Nephron progenitor cell (in vitro differentiated cells): Measurements from ENCODE around the gene FAM227A.

Source experiments
- DNase-seq: peaks from one replicate; pipeline ENCODE4 v3.0.0; 2021
- H3K27ac Mint-ChIP-seq: 2 replicates; pipeline ENCODE4 v1.8.0; 2021; ENCODE audit warnings: mild to moderate bottlenecking, moderate library complexity, mixed read lengths
- H3K27me3 Mint-ChIP-seq: 2 replicates; pipeline ENCODE4 v1.8.0; 2021; ENCODE audit warnings: mild to moderate bottlenecking, low read depth, mixed read lengths; ENCODE audit not compliant: poor library complexity
- H3K36me3 Mint-ChIP-seq: 2 replicates; pipeline ENCODE4 v1.8.0; 2021; ENCODE audit warnings: low read depth, mixed read lengths
- H3K4me1 Mint-ChIP-seq: 2 replicates; pipeline ENCODE4 v1.8.0; 2021; ENCODE audit warnings: mixed read lengths
- H3K4me3 Mint-ChIP-seq: 2 replicates; pipeline ENCODE4 v1.8.0; 2021; ENCODE audit warnings: mild to moderate bottlenecking, moderate library complexity, mixed read lengths
- H3K9me3 Mint-ChIP-seq: 2 replicates; pipeline ENCODE4 v1.8.0; 2021; ENCODE audit warnings: mild to moderate bottlenecking, moderate library complexity, mixed read lengths
- CTCF ChIP-seq: fragments of 200-600 bp; sonication (generic); IDR thresholded peaks from 2 replicates; pipeline ENCODE4 v1.5.0; 2021; ENCODE audit warnings: antibody characterized with exemption

FAM227A gene

GRCh38 chr22:38612217-38613006 is 43.8 kb downstream of the FAM227A start:
- peaks cover 4% of the 10 kb centered on the region for H3K9me3 Mint-ChIP-seq
- no peak overlapping the region for H3K4me3 Mint-ChIP-seq
- peaks cover 49% of the 10 kb centered on the region for H3K36me3 Mint-ChIP-seq
- DNase-seq: no peak
- no peak overlapping the region for H3K27ac Mint-ChIP-seq
- no peaks in the 10 kb centered on the region for H3K27me3 Mint-ChIP-seq
- no peak for TF ChIP-seq CTCF
- H3K4me1 Mint-ChIP-seq: peaks cover 6% of the 10 kb centered on the region

DNA sequence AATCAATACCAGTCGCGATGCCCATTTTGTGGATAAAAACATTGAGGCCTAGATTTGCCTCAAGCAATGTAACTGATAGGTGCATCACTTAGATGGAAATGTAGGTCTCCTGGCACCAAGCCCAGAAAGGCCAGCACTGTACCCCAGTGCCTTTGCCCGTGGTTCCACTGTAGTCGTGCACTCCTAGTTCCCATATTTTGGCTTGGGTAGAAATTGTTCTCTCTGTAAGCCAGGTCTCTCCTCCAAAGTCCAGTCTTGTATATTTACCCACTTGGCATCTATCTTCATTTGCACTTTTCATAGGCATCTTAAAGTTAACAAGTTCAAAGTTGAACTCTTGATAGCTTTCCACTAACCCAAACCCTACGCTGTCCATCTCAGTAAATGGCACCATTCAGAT is 44.6 kb downstream of the FAM227A start:
- no peak overlapping the region for H3K4me3 Mint-ChIP-seq
- H3K9me3 Mint-ChIP-seq: peaks cover 1% of the 10 kb centered on the region
- H3K27me3 Mint-ChIP-seq: no peaks in the 10 kb centered on the region

DNA sequence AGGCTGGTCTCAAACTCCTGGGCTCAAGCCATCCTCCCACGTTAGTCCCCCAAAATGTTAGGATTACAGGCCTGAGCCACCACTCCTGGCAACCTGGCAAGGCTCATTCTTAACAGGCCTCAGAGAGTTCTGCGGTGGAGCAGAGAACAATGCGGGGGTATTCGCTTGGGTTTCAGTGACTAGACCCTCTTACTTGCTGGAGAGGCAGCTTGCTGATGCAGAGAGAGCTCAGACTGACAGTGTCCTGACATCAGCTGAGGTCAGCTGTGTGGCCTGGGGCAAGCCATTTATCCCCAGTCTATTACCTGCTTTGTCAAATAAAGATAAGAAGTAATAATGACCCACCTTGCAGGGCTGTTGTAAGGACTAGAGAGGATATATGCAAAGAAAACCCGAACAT is 46.0 kb downstream of the FAM227A start:
- DNase-seq: no peak
- Mint-ChIP-seq H3K36me3 (peaks cover 32% of the 10 kb centered on the region), H3K4me1 (peaks cover 12% of the 10 kb centered on the region), H3K27ac (peak overlapping the region; percentile 48), H3K27me3 (no peaks in the 10 kb centered on the region), H3K4me3 (no peak overlapping the region), H3K9me3 (no peaks in the 10 kb centered on the region)
- TF ChIP-seq CTCF: no peak

More for the DNA sequence above, 44.6 kb downstream of the FAM227A start:
- no peak for DNase-seq
- no peak for TF ChIP-seq CTCF
- Mint-ChIP-seq H3K27ac (no peak overlapping the region), H3K36me3 (peaks cover 44% of the 10 kb centered on the region), H3K4me1 (peaks cover 8% of the 10 kb centered on the region)

GRCh38 chr22:38608992-38609750 is 47.0 kb downstream of the FAM227A start:
- H3K4me1 Mint-ChIP-seq: peaks cover 12% of the 10 kb centered on the region
- no peaks in the 10 kb centered on the region for H3K9me3 Mint-ChIP-seq
- peaks cover 33% of the 10 kb centered on the region for H3K36me3 Mint-ChIP-seq
- TF ChIP-seq CTCF: no peak
- no peak for DNase-seq
- H3K27ac Mint-ChIP-seq: peak overlapping the region; percentile 49
- H3K4me3 Mint-ChIP-seq: no peak overlapping the region
- H3K27me3 Mint-ChIP-seq: no peaks in the 10 kb centered on the region

- H3K4me3 Mint-ChIP-seq: no peak overlapping the region
- H3K36me3 Mint-ChIP-seq: peaks cover 38% of the 10 kb centered on the region
- H3K9me3 Mint-ChIP-seq: no peaks in the 10 kb centered on the region
- H3K27ac Mint-ChIP-seq: peak overlapping the region; percentile 29
- DNase-seq: no peak
- no peak for TF ChIP-seq CTCF
- H3K27me3 Mint-ChIP-seq: no peaks in the 10 kb centered on the region
- peaks cover 12% of the 10 kb centered on the region for H3K4me1 Mint-ChIP-seq
Measured at GRCh38 chr22:38607680-38608079, 48.5 kb downstream of the FAM227A start.
